Heart left ventricle (tissue), 16 donors: ENCODE data around the gene FGFRL1. TPM values are rescaled to one million over a fixed set of nuclear protein-coding genes. Genes with fewer than 3 reads are reported as not detected.
A peak's percentile ranks its signal among the peaks of the same experiment; 100 is the strongest.

Source experiments
- ATAC-seq, 4 donors: fragments of 200-7000 bp; cut with Tn5 transposase; one replicate each; pipeline ENCODE4 v1.9.1; 2020 to 2022; ENCODE audit warnings: moderate library complexity in 4 of 4, mild to moderate bottlenecking in 3 of 4, moderate number of reproducible peaks in 1 of 4
- DNase-seq, 5 donors: peaks; one replicate each; pipeline ENCODE4 v3.0.0-alpha.2; 2020
- H3K27ac ChIP-seq, 12 donors: fragments of 200-600 bp; sonication (generic) in 4 of 12; one replicate each; pipeline versions ENCODE4 v1.5.0 to v1.8.0; 2016 to 2022; ENCODE audit warnings: mild to moderate bottlenecking in 2 of 12
- H3K27me3 ChIP-seq, 9 donors: fragments of 200-600 bp; sonication (generic) in 2 of 9; one replicate each; pipeline versions ENCODE4 v1.5.1 to v1.8.0; 2016 to 2022; ENCODE audit warnings: mild to moderate bottlenecking in 3 of 9
- H3K36me3 ChIP-seq, 9 donors: fragments of 200-600 bp; sonication (generic) in 2 of 9; one replicate each; pipeline versions ENCODE4 v1.5.0 to v1.8.0; 2018 to 2022; ENCODE audit warnings: mild to moderate bottlenecking in 2 of 9
- H3K4me1 ChIP-seq, 12 donors: fragments of 200-600 bp; sonication (generic) in 4 of 12; one replicate each; pipeline versions ENCODE4 v1.5.0 to v1.8.0; 2016 to 2022; ENCODE audit warnings: mild to moderate bottlenecking in 3 of 12
- H3K4me3 ChIP-seq, 12 donors: fragments of 200-600 bp; sonication (generic) in 4 of 12; one replicate each; pipeline versions ENCODE4 v1.5.0 to v1.8.0; 2017 to 2022; ENCODE audit warnings: mild to moderate bottlenecking in 9 of 12, moderate library complexity in 4 of 12
- H3K9me3 ChIP-seq, 12 donors: fragments of 200-600 bp; sonication (generic) in 4 of 12; one replicate each; pipeline versions ENCODE4 v1.5.0 to v1.8.0; 2016 to 2022; ENCODE audit warnings: mild to moderate bottlenecking in 1 of 12
- CTCF ChIP-seq, 12 donors: fragments of 200-600 bp; sonication (generic) in 4 of 12; IDR thresholded peaks; one replicate each; pipeline versions ENCODE4 v1.5.0 to v1.8.0; 2018 to 2022; ENCODE audit warnings: antibody characterized with exemption in 12 of 12, mild to moderate bottlenecking in 5 of 12
- POLR2A ChIP-seq, 2 donors: fragments of 450-650 bp; IDR thresholded peaks; one replicate each; pipeline ENCODE4 v1.6.1; 2017; ENCODE audit warnings: antibody characterized with exemption in 2 of 2, mild to moderate bottlenecking in 2 of 2, moderate library complexity in 2 of 2
- WGBS, 4 donors: extraction: QIAGEN DNeasy Blood & Tissue Kit in 2 of 4; methylation state at CpG; one replicate each; pipeline versions ENCODE4 v1.1.5 to v1.1.7; 2013 to 2018; 5-methylcytosine and 5-hydroxymethylcytosine counted together
- intact Hi-C, 10 donors: fragments of 100-400 bp; cut with DNase I; formaldehyde crosslinking; loops; one replicate each; pipeline versions ENCODE4 v1.11.1 to v1.14.2; 2022
- polyA plus RNA-seq, 2 donors: library from polyadenylated mRNA; stranded (reverse); fragments of 200-250 nt; gene quantifications; one replicate each; pipeline ENCODE4 v1.2.3, GENCODE V29; 2013
- total RNA-seq, 9 donors: library from RNA; depleted of rRNA in 2 of 9; stranded (reverse); fragments of >200 nt in 2 of 9; fragmentation: NEBNext Ultra II Directional in 3 of 9; extraction: Animal tissue kit (Norgen Biotek cat#: 25700) in 3 of 9; gene quantifications; one replicate each; pipeline versions ENCODE4 v1.1.0 to v1.2.4, GENCODE V29; 2016 to 2023
- donor health status: ischemic (EF 13 %, LVEDD 7.1; RV severe dilation, severe dysfunction).
- donor health status: healthy with polysubstance abuse.
- donor health status: DM: no; HTN: yes; CAD: no.
- donor health status: DM: no; HTN: no; CAD: no.
- donor health status: ischemic (EF 25% LVEDD 6.9; RV normal size, moderate dysfunction).
- donor health status: ischemic (EF 25% LVEDD 5.7; RV mildly dilated, moderate dysfunction).
- donor health status: healthy.
- donor health status: DM: yes; HTN: yes; CAD: no.
- donor health status: ischemic (EF 35%, LVEDD 5.7; RV mildly dilated, moderate dysfunction).
- donor health status: nonischemic (EF 11% LVEDD 7.7; RV severe dilation, severe dysfunction).
- donor health status: DM: yes; HTN: yes; CAD: no.
- donor health status: PGD.
- donor health status: ischemic (EF 29% LVEDD 5.4; RV normal size, mild dysfunction).
- donor health status: nonischemic (EF 23%, LVEDD 6.1; RV moderate dilation, normal function).

The FGFRL1 gene
- total and polyA plus RNA-seq, 11 donors: 23.6 to 90.7 (median 30.6) TPM

- Histone ChIP-seq H3K27ac (no peak overlapping the region), H3K9me3 (no peaks in the 10 kb centered on the region), H3K27me3 (peaks cover 0 to 13% (median 0%) of the 10 kb centered on the region in 9 donors), H3K4me3 (no peak overlapping the region), H3K4me1 (peaks cover 7 to 36% (median 18%) of the 10 kb centered on the region in 12 donors), H3K36me3 (peaks cover 0 to 30% (median 3%) of the 10 kb centered on the region in 9 donors)
- intact Hi-C loops: no loop called here
- TF ChIP-seq CTCF (IDR thresholded peaks at IDR 0.05) (no peak), POLR2A (IDR thresholded peaks at IDR 0.05) (no peak)
- peak in 1 of 5 donors; percentile 62 for DNase-seq
- WGBS, 4 donors: 84 to 90% (median 86%) methylated on average over 9 to 23 of the region's 23 CpGs
- ATAC-seq: no peak
Observed at GRCh38 chr4:968621-969394, 42.6 kb upstream of the FGFRL1 start.

- no peak for ATAC-seq
- TF ChIP-seq CTCF (IDR thresholded peaks at IDR 0.05) (no peak), POLR2A (IDR thresholded peaks at IDR 0.05) (no peak)
- H3K4me1 ChIP-seq: peaks cover 8 to 39% (median 20%) of the 10 kb centered on the region in 12 donors
- no peak overlapping the region for H3K27ac ChIP-seq
- intact Hi-C loops: loop anchor here in 1 of 10 donors (5.0 kb wide), 1 partner anchor 38 kb away; the partner anchor contains the start of genes GAK and TMEM175
- no peaks in the 10 kb centered on the region for H3K9me3 ChIP-seq
- WGBS, 4 donors: 82 to 95% (median 93%) methylated on average over 11 to 25 of the region's 25 CpGs
- H3K4me3 ChIP-seq: no peak overlapping the region
- DNase-seq: peak in 1 of 5 donors; percentile 13
- H3K27me3 ChIP-seq: peaks cover 0 to 13% (median 0%) of the 10 kb centered on the region in 9 donors
- H3K36me3 ChIP-seq: peaks cover 0 to 18% (median under 1%) of the 10 kb centered on the region in 9 donors
Observed at GRCh38 chr4:970046-970745, 41.2 kb upstream of the FGFRL1 start.

GRCh38 chr4:970854-971520, 40.4 kb upstream of the FGFRL1 start:
- TF ChIP-seq CTCF (IDR thresholded peaks at IDR 0.05): no peak
- TF ChIP-seq POLR2A (IDR thresholded peaks at IDR 0.05): no peak

More at GRCh38 chr4:970854-971520, 40.4 kb upstream of the FGFRL1 start:
- Histone ChIP-seq H3K27ac (no peak overlapping the region), H3K4me3 (no peak overlapping the region), H3K4me1 (peaks cover 8 to 39% (median 20%) of the 10 kb centered on the region in 12 donors), H3K27me3 (peaks cover 0 to 13% (median 0%) of the 10 kb centered on the region in 9 donors), H3K9me3 (no peaks in the 10 kb centered on the region), H3K36me3 (peaks cover 0 to 10% (median 0%) of the 10 kb centered on the region in 9 donors)
- ATAC-seq (no peak), DNase-seq (peak in 1 of 5 donors; percentile 46)
- 81 to 87% (median 84%) methylated on average over 16 to 17 of the region's 17 CpGs for whole genome bisulfite sequencing, 4 donors
- intact Hi-C loops: loop anchor here in 1 of 10 donors (5.0 kb wide), 1 partner anchor 39 kb away; the partner anchor contains the start of genes GAK and TMEM175
